Activated CD8-positive, alpha-beta T cell treated with anti-CD3 and anti-CD28 coated beads, Interleukin-2, amount 10 ng/mL, durations not matched to agents 7 days and 5 days (primary cell): ENCODE results near the gene TIE1. TPM values are rescaled to one million over a fixed set of nuclear protein-coding genes. Genes with fewer than 3 reads are reported as not detected.

Source experiments
- ATAC-seq: fragments of 150-1000 bp; cut with Tn5 transposase; one replicate; pipeline ENCODE4 v1.10.0; 2021; ENCODE audit warnings: moderate library complexity
- CTCF ChIA-PET: fragments of 350-600 bp; sonication (Branson Sonifier 250); formaldehyde crosslinking; loops from one replicate; lab custom pipeline; 2021; ENCODE audit warnings: antibody characterized with exemption; lab: Charles Lee
- POLR2A ChIA-PET: fragments of 350-600 bp; sonication (Branson Sonifier 250); formaldehyde crosslinking; loops from one replicate; lab custom pipeline; 2021; ENCODE audit warnings: antibody characterized with exemption; lab: Charles Lee
- DNase-seq: peaks from one replicate; pipeline ENCODE4 v3.0.0-alpha.2; 2020
- H3K27ac Mint-ChIP-seq: one replicate; pipeline ENCODE4 v1.8.0; 2021; ENCODE audit warnings: mild to moderate bottlenecking, mixed read lengths
- H3K27me3 Mint-ChIP-seq: one replicate; pipeline ENCODE4 v1.8.0; 2021; ENCODE audit warnings: low read depth, mixed read lengths
- H3K36me3 Mint-ChIP-seq: one replicate; pipeline ENCODE4 v1.8.0; 2021; ENCODE audit warnings: low read depth, mixed read lengths
- H3K4me1 Mint-ChIP-seq: one replicate; pipeline ENCODE4 v1.8.0; 2021; ENCODE audit warnings: low read depth, mixed read lengths
- H3K4me3 Mint-ChIP-seq: one replicate; pipeline ENCODE4 v1.8.0; 2021; ENCODE audit warnings: mild to moderate bottlenecking, mixed read lengths
- H3K9me3 Mint-ChIP-seq: one replicate; pipeline ENCODE4 v1.8.0; 2022; ENCODE audit warnings: mixed read lengths; ENCODE audit not compliant: insufficient read depth
- total RNA-seq, 2 experiments: library from RNA; stranded (reverse); gene quantifications; one replicate each; pipeline ENCODE4 v1.2.3, GENCODE V29; 2021

Gene TIE1
- total RNA-seq, 2 experiments from 2014 or later = 0.53 to 1.3 TPM

- no peak overlapping the region for H3K27ac Mint-ChIP-seq
- DNase-seq (no peak), ATAC-seq (no peak)
- no peak overlapping the region for H3K4me3 Mint-ChIP-seq
- no peaks in the 10 kb centered on the region for H3K4me1 Mint-ChIP-seq
- H3K9me3 Mint-ChIP-seq = no peaks in the 10 kb centered on the region
- peaks cover 7% of the 10 kb centered on the region for H3K27me3 Mint-ChIP-seq
- H3K36me3 Mint-ChIP-seq = no peaks in the 10 kb centered on the region
- CTCF ChIA-PET = interaction anchor here (0.8 to 1.5 kb wide), 2 partner anchors 28 to 72 kb away, joined by 3 to 4 read pairs; partner anchors contain the start of gene CDC20
- POLR2A ChIA-PET = interaction anchor here (1.1 kb wide), 1 partner anchor 8 kb away, joined by 3 read pairs; no protein-coding TSS in a partner anchor
Measured at GRCh38 chr1:43286115-43286514, 14.7 kb upstream of the TIE1 start.

DNA sequence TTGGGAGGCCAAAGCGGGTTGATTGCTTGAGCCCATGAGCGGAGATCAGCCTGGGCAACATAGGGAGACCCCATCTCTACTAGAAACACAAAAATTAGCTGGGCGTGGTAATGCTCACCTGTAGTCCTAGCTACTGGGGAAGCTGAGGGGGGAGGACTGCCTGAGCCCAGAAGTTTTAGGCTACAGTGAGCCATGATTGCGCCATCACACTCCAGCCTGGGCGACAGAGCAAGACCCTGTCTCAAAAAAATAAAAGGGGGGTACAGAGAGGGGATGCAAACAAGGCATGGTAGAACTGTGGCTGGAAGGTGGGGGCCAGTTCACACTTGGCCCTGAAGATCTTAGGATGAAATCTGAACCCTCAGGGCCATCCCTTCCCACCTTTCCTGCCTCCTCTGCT, 14.2 kb upstream of the TIE1 start:
- CTCF ChIA-PET = no interaction called here
- Mint-ChIP-seq H3K27ac (no peak overlapping the region), H3K36me3 (no peaks in the 10 kb centered on the region), H3K27me3 (peaks cover 7% of the 10 kb centered on the region), H3K4me3 (no peak overlapping the region), H3K9me3 (no peaks in the 10 kb centered on the region), H3K4me1 (no peaks in the 10 kb centered on the region)
- ATAC-seq (no peak), DNase-seq (no peak)
- POLR2A ChIA-PET = interaction anchor here (1.1 kb wide), 1 partner anchor 9 kb away, joined by 3 read pairs; no protein-coding TSS in a partner anchor

DNA sequence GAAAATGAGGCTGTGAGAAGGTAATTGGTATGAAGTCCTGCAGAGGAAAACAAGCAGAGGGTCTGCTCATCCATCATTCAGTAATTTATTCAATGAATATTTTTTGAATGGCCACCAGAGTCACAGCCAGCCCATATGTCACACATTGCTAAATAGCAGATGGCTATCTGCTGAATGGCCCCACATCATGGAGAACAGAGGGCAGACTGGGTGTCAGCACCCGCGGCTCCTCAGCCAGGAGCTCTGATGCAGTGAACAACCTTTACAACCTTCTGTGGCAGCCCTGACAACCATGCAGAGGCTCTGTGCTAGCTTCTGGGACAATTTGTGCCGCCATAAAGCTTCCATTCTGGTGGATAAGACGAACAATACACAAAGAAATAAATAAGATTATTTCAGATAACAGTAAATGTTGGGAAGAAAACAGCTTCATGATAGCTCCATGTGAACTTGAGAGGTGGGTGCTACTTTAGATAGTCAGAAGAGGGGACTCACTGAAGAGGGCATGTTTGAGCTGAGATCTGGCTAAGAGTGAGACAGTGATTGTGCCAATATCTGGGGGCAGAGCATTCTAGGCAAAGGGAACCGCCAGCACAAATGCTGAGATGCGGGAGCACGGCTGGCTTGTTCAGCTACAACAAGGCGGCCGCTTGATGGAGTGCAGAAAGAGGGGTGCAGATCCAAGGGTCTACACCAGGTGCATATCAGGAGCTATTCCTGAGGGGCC, 12.6 kb upstream of the TIE1 start:
- ChIA-PET POLR2A (no interaction called here), CTCF (no interaction called here)
- no peak for DNase-seq
- ATAC-seq = no peak
- H3K4me3 Mint-ChIP-seq = no peak overlapping the region
- H3K36me3 Mint-ChIP-seq = no peaks in the 10 kb centered on the region
- H3K4me1 Mint-ChIP-seq = no peaks in the 10 kb centered on the region
- H3K27me3 Mint-ChIP-seq = peaks cover 7% of the 10 kb centered on the region
- H3K9me3 Mint-ChIP-seq = no peaks in the 10 kb centered on the region
- H3K27ac Mint-ChIP-seq = no peak overlapping the region

- Mint-ChIP-seq H3K9me3 (no peaks in the 10 kb centered on the region), H3K4me1 (no peaks in the 10 kb centered on the region), H3K36me3 (no peaks in the 10 kb centered on the region)
Measured at GRCh38 chr1:43288785-43289706, 11.7 kb upstream of the TIE1 start.

GRCh38 chr1:43292216-43292615, 8.6 kb upstream of the TIE1 start:
- ChIA-PET POLR2A (no interaction called here), CTCF (no interaction called here)
- no peak for DNase-seq
- Mint-ChIP-seq H3K27ac (no peak overlapping the region), H3K36me3 (no peaks in the 10 kb centered on the region), H3K9me3 (no peaks in the 10 kb centered on the region), H3K4me3 (no peak overlapping the region), H3K27me3 (peaks cover 5% of the 10 kb centered on the region), H3K4me1 (peaks cover 24% of the 10 kb centered on the region)
- ATAC-seq = no peak

More at GRCh38 chr1:43288785-43289706, 11.7 kb upstream of the TIE1 start:
- Mint-ChIP-seq H3K27ac (no peak overlapping the region), H3K4me3 (no peak overlapping the region), H3K27me3 (peaks cover 7% of the 10 kb centered on the region)
- POLR2A ChIA-PET = no interaction called here
- ATAC-seq = no peak
- CTCF ChIA-PET = no interaction called here
- no peak for DNase-seq

- Mint-ChIP-seq H3K9me3 (no peaks in the 10 kb centered on the region), H3K27ac (no peak overlapping the region), H3K36me3 (no peaks in the 10 kb centered on the region), H3K4me1 (peaks cover 24% of the 10 kb centered on the region), H3K27me3 (peaks cover 3% of the 10 kb centered on the region), H3K4me3 (no peak overlapping the region)
- ChIA-PET POLR2A (no interaction called here), CTCF (no interaction called here)
- ATAC-seq = no peak
- DNase-seq = no peak
Measured at GRCh38 chr1:43292679-43293078, 8.1 kb upstream of the TIE1 start.

GRCh38 chr1:43293176-43293575, 7.6 kb upstream of the TIE1 start:
- H3K27ac Mint-ChIP-seq = no peak overlapping the region

GRCh38 chr1:43293896-43294760, 6.7 kb upstream of the TIE1 start:
- H3K9me3 Mint-ChIP-seq = no peaks in the 10 kb centered on the region
- ChIA-PET POLR2A (no interaction called here), CTCF (interaction anchor here (1.0 to 1.2 kb wide), 2 partner anchors 67 to 221 kb away, joined by 3 read pairs; no protein-coding TSS in a partner anchor)
- DNase-seq (no peak), ATAC-seq (no peak)
- H3K4me1 Mint-ChIP-seq = peaks cover 24% of the 10 kb centered on the region
- no peak overlapping the region for H3K4me3 Mint-ChIP-seq
- H3K27ac Mint-ChIP-seq = peak overlapping the region; percentile 67
- H3K27me3 Mint-ChIP-seq = no peaks in the 10 kb centered on the region
- H3K36me3 Mint-ChIP-seq = no peaks in the 10 kb centered on the region

More at GRCh38 chr1:43293176-43293575, 7.6 kb upstream of the TIE1 start:
- Mint-ChIP-seq H3K27me3 (no peaks in the 10 kb centered on the region), H3K36me3 (no peaks in the 10 kb centered on the region), H3K9me3 (no peaks in the 10 kb centered on the region), H3K4me1 (peaks cover 24% of the 10 kb centered on the region), H3K4me3 (no peak overlapping the region)
- CTCF ChIA-PET = no interaction called here
- ATAC-seq (no peak), DNase-seq (no peak)
- POLR2A ChIA-PET = no interaction called here

DNA sequence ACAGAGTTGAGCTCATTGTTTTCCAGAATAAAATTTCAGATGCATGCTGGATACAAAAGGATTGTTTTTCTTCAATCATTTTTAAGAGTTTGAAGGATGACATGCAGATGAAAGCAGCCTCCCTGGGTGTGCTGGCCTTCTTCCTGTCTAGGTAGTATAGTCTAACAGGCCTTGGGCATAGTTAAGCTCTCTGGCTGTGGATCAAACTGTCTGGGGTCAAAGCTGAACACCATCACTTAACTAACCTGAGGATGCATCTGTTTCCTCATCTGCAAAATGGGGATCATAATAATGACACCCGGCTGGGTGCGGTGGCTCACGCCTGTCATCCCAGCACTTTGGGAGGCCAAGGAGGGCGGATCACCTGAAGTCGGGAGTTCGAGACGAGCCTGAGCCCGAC, 6.0 kb upstream of the TIE1 start:
- POLR2A ChIA-PET = interaction anchor here (0.6 to 0.7 kb wide), 2 partner anchors 11 to 157 kb away, joined by 5 read pairs; no protein-coding TSS in a partner anchor
- DNase-seq (no peak), ATAC-seq (no peak)
- Mint-ChIP-seq H3K27me3 (no peaks in the 10 kb centered on the region), H3K36me3 (no peaks in the 10 kb centered on the region), H3K9me3 (no peaks in the 10 kb centered on the region), H3K4me1 (peaks cover 24% of the 10 kb centered on the region), H3K4me3 (no peak overlapping the region), H3K27ac (peak overlapping the region; percentile 67)
- CTCF ChIA-PET = interaction anchor here (0.9 to 1.2 kb wide), 3 partner anchors 68 to 222 kb away, joined by 3 to 4 read pairs (median 3); no protein-coding TSS in a partner anchor

GRCh38 chr1:43296207-43296606, 4.6 kb upstream of the TIE1 start:
- H3K9me3 Mint-ChIP-seq = no peaks in the 10 kb centered on the region
- H3K4me3 Mint-ChIP-seq = peak overlapping the region; percentile 4
- ChIA-PET POLR2A (no interaction called here), CTCF (no interaction called here)
- H3K27me3 Mint-ChIP-seq = no peaks in the 10 kb centered on the region
- ATAC-seq (no peak), DNase-seq (no peak)
- peaks cover 30% of the 10 kb centered on the region for H3K4me1 Mint-ChIP-seq
- H3K27ac Mint-ChIP-seq = peak overlapping the region; percentile 77
- H3K36me3 Mint-ChIP-seq = no peaks in the 10 kb centered on the region

- DNase-seq = no peak
- Mint-ChIP-seq H3K4me1 (peaks cover 30% of the 10 kb centered on the region), H3K9me3 (no peaks in the 10 kb centered on the region), H3K36me3 (no peaks in the 10 kb centered on the region), H3K27ac (no peak overlapping the region), H3K4me3 (no peak overlapping the region), H3K27me3 (peaks cover 4% of the 10 kb centered on the region)
- ChIA-PET CTCF (no interaction called here), POLR2A (no interaction called here)
- no peak for ATAC-seq
Measured at GRCh38 chr1:43298055-43298454, 2.7 kb upstream of the TIE1 start.
